ENCODE results near the gene GCAT.
A peak's percentile ranks its signal among the peaks of the same experiment; 100 is the strongest.
"Not testable (repeated sequence)": the region's sequence is repeated elsewhere in the genome, so short reads cannot be mapped to it uniquely, and the experiment has no call there.

Gene GCAT

GRCh38 chr22:37782340-37783168 lies 25.2 kb upstream of the GCAT start:
- no peak for DNase-seq

- no peak for DNase-seq
Measured at GRCh38 chr22:37784829-37785495, 22.8 kb upstream of the GCAT start.

- DNase-seq, result no peak
Measured at GRCh38 chr22:37790234-37790633, 17.5 kb upstream of the GCAT start.

GRCh38 chr22:37792494-37792893 lies 15.2 kb upstream of the GCAT start:
- no peak for DNase-seq

GRCh38 chr22:37794376-37794775 lies 13.4 kb upstream of the GCAT start:
- no peak for DNase-seq

GRCh38 chr22:37796079-37796478 lies 11.7 kb upstream of the GCAT start:
- no peak for DNase-seq

- not testable (repeated sequence) for DNase-seq
Measured at GRCh38 chr22:37797259-37797658, 10.5 kb upstream of the GCAT start.

- peak; percentile 11 for DNase-seq
Measured at GRCh38 chr22:37797874-37798500, 9.7 kb upstream of the GCAT start.

GRCh38 chr22:37799979-37800378 lies 7.8 kb upstream of the GCAT start:
- peak; percentile 18 for DNase-seq

GRCh38 chr22:37801946-37802309 lies 5.8 kb upstream of the GCAT start:
- DNase-seq, result peak; percentile 33

GRCh38 chr22:37802310-37803194 lies 5.2 kb upstream of the GCAT start:
- DNase-seq, result peak; percentile 65

- DNase-seq, result no peak
Measured at GRCh38 chr22:37803195-37803638, 4.5 kb upstream of the GCAT start.

- DNase-seq, result no peak
Measured at GRCh38 chr22:37803639-37804351, 3.9 kb upstream of the GCAT start.

- DNase-seq, result peak; percentile 20
Measured at GRCh38 chr22:37804352-37804880, 3.3 kb upstream of the GCAT start.

GRCh38 chr22:37804881-37805809 lies 2.6 kb upstream of the GCAT start:
- DNase-seq, result peak; percentile 87

- DNase-seq, result peak; percentile 22
Measured at GRCh38 chr22:37805810-37806277, 1.9 kb upstream of the GCAT start.

GRCh38 chr22:37806409-37807333 lies 1.1 kb upstream of the GCAT start:
- DNase-seq, result peak; percentile 59

GRCh38 chr22:37808294-37808657 lies 542 bp downstream of the GCAT start:
- DNase-seq, result peak; percentile 44

- no peak for DNase-seq
Measured at GRCh38 chr22:37809672-37810333, 2.1 kb downstream of the GCAT start.

Measured in RPMI8226 (cell line).